ENCODE data around the gene NTSR1. TPM values are rescaled to one million over a fixed set of nuclear protein-coding genes. Genes with fewer than 3 reads are reported as not detected.

NTSR1 gene
- total and polyA plus RNA-seq, 8 donors: 0.03 to 3.5 (median 0.12) TPM

- intact Hi-C loops (cut with DNase I): no loop called here
- Histone ChIP-seq H3K27me3 (peaks cover 3 to 91% of the 10 kb centered on the region in 2 donors), H3K36me3 (no peaks in the 10 kb centered on the region), H3K4me1 (peaks cover 0 to 70% of the 10 kb centered on the region in 2 donors), H3K9me3 (no peaks in the 10 kb centered on the region), H3K27ac (no peak overlapping the region), H3K4me3 (no peak overlapping the region)
- DNase-seq (peak in 2 of 4 donors; percentile 25 to 70), ATAC-seq (no peak)
- no peak for TF ChIP-seq CTCF (IDR thresholded peaks at IDR 0.05)
These were observed 28.7 kb downstream of the NTSR1 start for GRCh38 chr20:62737271-62737811.

- no peak for ATAC-seq
- Histone ChIP-seq H3K27ac (no peak overlapping the region), H3K4me3 (no peak overlapping the region), H3K9me3 (no peaks in the 10 kb centered on the region), H3K4me1 (peaks cover 0 to 63% of the 10 kb centered on the region in 2 donors), H3K36me3 (no peaks in the 10 kb centered on the region), H3K27me3 (peaks cover 3 to 93% of the 10 kb centered on the region in 2 donors)
- peak in 2 of 4 donors; percentile 25 to 69 for DNase-seq
- intact Hi-C loops (cut with DNase I): no loop called here
- no peak for TF ChIP-seq CTCF (IDR thresholded peaks at IDR 0.05)
These were observed 29.6 kb downstream of the NTSR1 start for GRCh38 chr20:62738025-62738881.

- peak overlapping the region in 1 of 2 donors; percentile 93 for H3K27ac ChIP-seq
- no peaks in the 10 kb centered on the region for H3K9me3 ChIP-seq
- H3K27me3 ChIP-seq: peaks cover 3 to 92% of the 10 kb centered on the region in 2 donors
- TF ChIP-seq CTCF (IDR thresholded peaks at IDR 0.05): no peak
- intact Hi-C loops (cut with DNase I): no loop called here
- H3K36me3 ChIP-seq: no peaks in the 10 kb centered on the region
- H3K4me3 ChIP-seq: no peak overlapping the region
- peaks cover 0 to 55% of the 10 kb centered on the region in 2 donors for H3K4me1 ChIP-seq
- DNase-seq: peak in 1 of 4 donors; percentile 66
- ATAC-seq: no peak
These were observed 30.4 kb downstream of the NTSR1 start for GRCh38 chr20:62739067-62739466.

- H3K4me3 ChIP-seq: peak overlapping the region in 1 of 2 donors; percentile 18
- peak; percentile 37 for ATAC-seq
- H3K4me1 ChIP-seq: peaks cover 0 to 49% of the 10 kb centered on the region in 2 donors
These were observed 31.1 kb downstream of the NTSR1 start for GRCh38 chr20:62739581-62740285.

More at GRCh38 chr20:62739581-62740285, 31.1 kb downstream of the NTSR1 start:
- peak in 2 of 4 donors; percentile 40 to 90 for DNase-seq
- Histone ChIP-seq H3K9me3 (no peaks in the 10 kb centered on the region), H3K27me3 (peaks cover 3 to 92% of the 10 kb centered on the region in 2 donors), H3K27ac (peak overlapping the region in 1 of 2 donors; percentile 93), H3K36me3 (no peaks in the 10 kb centered on the region)
- no peak for TF ChIP-seq CTCF (IDR thresholded peaks at IDR 0.05)
- intact Hi-C loops (cut with DNase I): no loop called here
